Skin epidermis (tissue), 12 donors: ENCODE results near the gene B4GALNT1.
A peak's percentile ranks its signal among the peaks of the same experiment; 100 is the strongest.
"Not testable (repeated sequence)": the region's sequence is repeated elsewhere in the genome, so short reads cannot be mapped to it uniquely, and the experiment has no call there.

ENCODE experiments used
- H3K27ac ChIP-seq, 21 experiments: fragments of 200-600 bp; sonication (generic) in 11 of 21; one replicate each; pipeline ENCODE4 v1.5.0; 2020; ENCODE audit warnings: mild to moderate bottlenecking in 3 of 21, inconsistent platforms in 2 of 21, moderate library complexity in 2 of 21
- H3K4me3 ChIP-seq, 7 experiments: fragments of 200-600 bp; sonication (generic) in 2 of 7; one replicate each; pipeline ENCODE4 v1.5.0; 2020; ENCODE audit warnings: inconsistent platforms in 2 of 7, mild to moderate bottlenecking in 2 of 7, moderate library complexity in 1 of 7

B4GALNT1 gene

GRCh38 chr12:57632958-57633840, at the start of gene B4GALNT1:
Gene B4GALNT1 (minus strand): TSS chr12:57633201. CDS start chr12:57632132, 1,069 bp downstream.
- Histone ChIP-seq H3K27ac (peak within 1 kb of the TSS in 2 of 21 experiments; percentile 10 to 31), H3K4me3 (peak within 1 kb of the TSS; percentile 23 to 48 (median 36))

GRCh38 chr12:57679697-57680096, 46.7 kb upstream of the B4GALNT1 start:
- H3K27ac ChIP-seq = no peak overlapping the region
- no peak overlapping the region for H3K4me3 ChIP-seq

- H3K27ac ChIP-seq, H3K4me3 ChIP-seq: not testable (repeated sequence)
Observed at GRCh38 chr12:57677947-57678346, 44.9 kb upstream of the B4GALNT1 start.

- no peak overlapping the region for H3K4me3 ChIP-seq
- H3K27ac ChIP-seq = no peak overlapping the region
Observed at GRCh38 chr12:57674691-57675090, 41.7 kb upstream of the B4GALNT1 start.

- Histone ChIP-seq H3K27ac (no peak overlapping the region), H3K4me3 (no peak overlapping the region)
Observed at GRCh38 chr12:57672801-57673200, 39.8 kb upstream of the B4GALNT1 start.

GRCh38 chr12:57671811-57672210, 38.8 kb upstream of the B4GALNT1 start:
- not testable (repeated sequence) for H3K4me3 ChIP-seq, H3K27ac ChIP-seq

GRCh38 chr12:57669691-57670090, 36.7 kb upstream of the B4GALNT1 start:
- H3K4me3 ChIP-seq = not testable (repeated sequence)

GRCh38 chr12:57666897-57667296, 33.9 kb upstream of the B4GALNT1 start:
- H3K27ac ChIP-seq = no peak overlapping the region
- H3K4me3 ChIP-seq = no peak overlapping the region

More at GRCh38 chr12:57669691-57670090, 36.7 kb upstream of the B4GALNT1 start:
- not testable (repeated sequence) for H3K27ac ChIP-seq

GRCh38 chr12:57665066-57665820, 32.2 kb upstream of the B4GALNT1 start:
- H3K27ac ChIP-seq, H3K4me3 ChIP-seq: not testable (repeated sequence)

- H3K27ac ChIP-seq = no peak overlapping the region
- H3K4me3 ChIP-seq = no peak overlapping the region
Observed at GRCh38 chr12:57661376-57661775, 28.4 kb upstream of the B4GALNT1 start.

GRCh38 chr12:57658890-57659289, 25.9 kb upstream of the B4GALNT1 start:
- Histone ChIP-seq H3K4me3 (no peak overlapping the region), H3K27ac (no peak overlapping the region)

GRCh38 chr12:57657744-57658143, 24.7 kb upstream of the B4GALNT1 start:
- Histone ChIP-seq H3K27ac (no peak overlapping the region), H3K4me3 (no peak overlapping the region)

GRCh38 chr12:57656408-57656807, 23.4 kb upstream of the B4GALNT1 start:
- not testable (repeated sequence) for H3K27ac ChIP-seq, H3K4me3 ChIP-seq

GRCh38 chr12:57655541-57656240, 22.7 kb upstream of the B4GALNT1 start:
- no peak overlapping the region for H3K4me3 ChIP-seq

GRCh38 chr12:57654042-57654441, 21.0 kb upstream of the B4GALNT1 start:
- Histone ChIP-seq H3K27ac (no peak overlapping the region), H3K4me3 (no peak overlapping the region)

More at GRCh38 chr12:57655541-57656240, 22.7 kb upstream of the B4GALNT1 start:
- no peak overlapping the region for H3K27ac ChIP-seq

GRCh38 chr12:57646659-57647049, 13.7 kb upstream of the B4GALNT1 start:
- H3K27ac ChIP-seq, H3K4me3 ChIP-seq: not testable (repeated sequence)

- not testable (repeated sequence) for H3K4me3 ChIP-seq, H3K27ac ChIP-seq
Observed at GRCh38 chr12:57645990-57646658, 13.1 kb upstream of the B4GALNT1 start.

- no peak overlapping the region for H3K27ac ChIP-seq
Observed at GRCh38 chr12:57641699-57642442, 8.9 kb upstream of the B4GALNT1 start.

More at GRCh38 chr12:57641699-57642442, 8.9 kb upstream of the B4GALNT1 start:
- H3K4me3 ChIP-seq = no peak overlapping the region
